Glomerular endothelial cell (primary cell): ENCODE results near the gene OSBPL5. TPM values are rescaled to one million over a fixed set of nuclear protein-coding genes. Genes with fewer than 3 reads are reported as not detected.

Experiments
- DNase-seq: peaks from one replicate; pipeline ENCODE4 v3.0.0-alpha.2; 2011; ENCODE audit warnings: low read depth, low spot score; ENCODE audit errors: extremely low read depth
- total RNA-seq: library from RNA; depleted of rRNA; stranded (reverse); fragments of >200 nt; gene quantifications from 2 replicates; pipeline ENCODE4 v1.2.3, GENCODE V29; 2015

Gene OSBPL5
- total RNA-seq: 37.5 and 41.1 TPM in 2 replicates

DNA sequence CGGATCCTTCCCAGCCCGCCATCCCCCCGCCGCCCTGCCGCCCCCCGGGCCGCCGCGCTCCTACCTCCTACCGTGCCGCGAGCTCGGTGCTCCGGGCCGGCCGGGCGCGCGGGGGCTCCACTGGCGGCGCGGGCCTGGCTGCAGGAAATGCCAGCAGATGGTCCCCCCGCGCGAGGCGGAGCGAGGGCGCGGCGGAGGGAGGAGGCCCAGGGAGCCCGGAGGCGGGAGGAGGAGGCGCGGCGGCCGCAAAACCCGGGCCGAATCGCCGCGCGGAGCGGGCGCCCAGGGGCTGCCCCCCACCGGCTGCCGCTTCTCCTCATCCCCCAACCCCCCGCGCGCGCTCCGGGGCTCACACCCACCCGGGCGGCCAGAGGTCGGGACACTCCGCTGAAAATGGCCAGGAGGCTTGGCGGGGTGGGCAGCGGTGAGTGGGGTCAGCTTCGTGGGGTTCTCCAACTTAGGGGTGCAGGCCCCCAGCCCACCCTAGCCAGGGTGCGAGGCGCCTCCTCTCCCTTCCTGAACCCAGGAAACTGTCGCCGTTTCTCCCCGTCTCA, at the start of gene OSBPL5:
Gene OSBPL5, minus strand, starts transcription at position 159 of the 554 bp plus-strand sequence. CDS start 36,162 bp downstream, outside the sequence.
- no peak for DNase-seq

GRCh38 chr11:3214420-3214699, 49.2 kb upstream of the OSBPL5 start:
- no peak for DNase-seq

DNA sequence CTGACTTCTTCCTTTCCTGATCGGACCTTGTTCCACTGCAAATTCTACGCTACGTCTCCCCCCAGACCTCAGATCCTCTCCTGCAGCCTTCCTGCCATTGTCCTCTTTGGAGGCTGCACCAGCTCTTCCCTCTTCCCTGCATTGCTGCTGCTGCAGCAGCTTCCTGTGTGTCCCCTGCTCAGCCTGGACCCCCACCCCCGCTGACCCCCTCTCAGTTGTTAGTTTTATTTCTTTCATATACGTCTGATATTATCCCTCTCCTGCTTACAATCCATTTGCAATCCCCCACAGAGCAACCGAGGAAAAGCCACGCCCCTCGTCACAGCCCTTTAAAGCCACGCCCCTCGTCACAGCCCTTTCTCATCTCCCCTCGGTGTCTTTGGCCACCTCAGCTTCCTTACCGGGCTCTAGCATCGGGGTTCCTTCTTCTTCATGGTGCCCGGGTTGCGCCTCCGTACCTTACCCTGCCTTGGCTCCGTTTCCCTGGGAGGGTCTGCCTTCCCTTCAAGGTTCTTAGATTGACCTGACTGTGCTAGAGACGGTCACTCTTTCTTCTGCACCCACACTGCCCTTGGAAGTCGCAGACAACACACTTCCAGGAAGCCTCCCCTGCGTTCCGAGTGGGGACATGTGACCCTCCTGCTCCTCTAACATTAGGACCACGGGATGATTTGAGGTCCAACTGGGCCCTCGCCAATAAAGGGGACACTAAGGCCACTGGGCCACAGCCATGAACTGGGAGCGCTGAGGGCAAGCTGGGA, 48.7 kb upstream of the OSBPL5 start:
- DNase-seq: no peak

- DNase-seq: no peak
Measured at GRCh38 chr11:3208272-3208671, 43.2 kb upstream of the OSBPL5 start.

- no peak for DNase-seq
Measured at GRCh38 chr11:3207526-3208189, 42.5 kb upstream of the OSBPL5 start.

GRCh38 chr11:3206922-3207204, 41.8 kb upstream of the OSBPL5 start:
- DNase-seq: no peak

DNA sequence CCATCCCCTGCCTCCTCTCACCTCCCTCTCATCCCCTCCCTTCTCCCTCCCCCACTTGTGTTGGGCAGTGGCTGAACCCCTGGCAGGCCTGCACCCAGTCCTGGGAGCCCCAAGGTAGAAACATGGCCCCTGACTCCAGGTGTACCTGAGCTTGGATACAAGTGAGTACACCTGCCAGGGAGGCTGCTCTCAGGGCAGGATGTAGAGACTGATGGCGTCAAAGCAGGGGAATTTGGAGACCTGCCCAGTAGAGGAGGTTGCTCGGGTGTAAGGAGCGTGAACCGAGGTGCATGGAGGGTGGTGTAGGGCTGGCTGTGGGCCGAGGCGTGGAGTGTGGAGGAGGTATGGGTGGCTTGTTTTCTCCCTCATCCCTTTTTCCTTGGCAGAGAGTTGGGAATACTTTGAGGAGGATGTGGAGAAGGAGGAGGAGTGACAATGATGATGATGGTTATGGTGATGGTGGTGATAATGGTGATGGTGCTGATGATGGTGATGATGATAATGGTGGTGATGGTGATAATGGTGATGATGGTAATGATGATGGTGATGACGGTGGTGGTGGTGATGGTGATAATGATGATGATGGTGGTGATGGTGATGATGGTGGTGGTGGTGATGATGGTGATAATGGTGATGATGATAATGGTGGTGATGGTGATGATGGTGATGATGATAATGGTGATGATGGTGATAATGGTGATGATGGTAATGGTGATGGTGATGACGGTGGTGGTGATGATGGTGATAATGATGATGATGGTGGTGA, 41.2 kb upstream of the OSBPL5 start:
- DNase-seq: no peak

GRCh38 chr11:3205261-3206155, 40.4 kb upstream of the OSBPL5 start:
- no peak for DNase-seq

DNA sequence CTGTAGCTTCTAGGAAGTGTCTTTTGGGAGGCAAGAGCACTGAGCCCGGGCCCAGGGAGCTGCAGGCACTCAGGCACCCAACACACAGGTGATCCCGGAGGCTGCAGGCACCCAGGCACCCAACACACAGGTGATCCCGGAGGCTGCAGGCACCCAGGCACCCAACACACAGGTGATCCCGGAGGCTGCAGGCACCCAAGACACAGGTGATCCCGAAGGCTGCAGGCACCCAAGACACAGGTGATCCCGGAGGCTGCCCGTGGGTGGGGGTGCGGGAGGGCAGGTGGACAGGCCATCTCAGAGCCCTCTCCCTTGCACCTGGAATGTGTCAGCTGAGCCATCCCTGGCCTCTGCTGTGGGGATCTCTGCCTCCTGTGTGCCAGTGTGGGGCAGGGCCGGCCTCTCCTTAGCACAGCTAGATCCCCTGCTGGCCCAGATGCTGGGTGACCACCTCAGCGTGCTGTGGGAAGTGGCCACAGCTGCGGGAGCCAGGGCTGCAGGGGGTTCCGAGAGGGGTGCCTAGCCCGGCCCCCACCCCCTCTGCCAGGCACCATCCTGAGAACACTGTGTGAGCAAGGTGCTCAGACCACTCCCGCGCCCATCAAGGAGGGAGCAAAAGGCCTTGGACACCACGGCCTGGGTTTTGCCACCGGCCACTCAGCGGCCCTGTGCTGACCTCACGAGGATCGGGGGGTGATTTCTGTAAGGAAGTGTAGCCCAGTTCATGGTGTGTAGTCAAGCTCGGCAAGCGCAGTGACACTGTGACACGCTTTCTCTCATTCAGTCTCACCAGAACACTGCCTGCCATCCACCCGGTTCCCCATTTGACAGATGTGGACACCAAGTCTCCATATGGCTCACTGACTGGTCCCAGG, 39.3 kb upstream of the OSBPL5 start:
- no peak for DNase-seq

DNA sequence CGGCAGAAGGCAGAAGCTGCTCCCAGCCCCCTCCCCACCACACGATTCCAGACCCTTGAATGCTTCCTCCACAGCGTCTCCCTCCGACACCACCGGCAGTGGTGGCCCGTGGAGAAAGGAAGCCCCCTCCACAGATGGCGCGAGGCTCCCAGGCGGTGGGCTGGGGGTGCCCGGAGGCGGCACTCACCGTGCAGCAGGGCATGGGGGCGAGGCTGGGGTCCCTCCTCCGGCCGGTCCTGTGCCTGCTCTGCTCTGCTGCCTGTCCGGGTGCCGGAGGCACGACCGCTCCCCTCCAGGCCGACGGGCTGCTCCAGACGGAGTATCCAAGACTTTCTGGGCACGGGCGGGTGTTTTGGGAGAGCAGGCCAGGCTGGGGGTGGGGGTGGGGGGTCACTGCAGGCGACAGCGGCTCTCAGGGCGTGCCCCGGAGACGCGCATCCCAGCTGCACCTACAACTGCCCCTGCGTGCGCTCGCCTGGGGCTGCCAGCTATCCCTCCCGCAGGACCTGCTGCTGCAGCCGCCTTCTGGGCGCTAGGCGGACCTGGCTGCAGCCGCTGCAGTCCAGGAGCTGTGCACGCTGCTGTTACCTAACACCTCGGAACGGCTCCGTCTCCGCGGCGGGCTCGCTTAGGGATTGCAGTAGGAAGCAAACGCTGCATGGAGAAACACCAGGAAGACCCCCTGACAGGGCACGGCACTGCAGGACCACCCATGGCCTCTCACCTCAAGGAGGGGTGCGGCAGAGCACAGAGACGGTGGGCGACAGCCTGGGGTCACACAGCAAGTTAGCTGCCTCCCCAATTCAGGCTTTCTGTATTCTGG, 38.3 kb upstream of the OSBPL5 start:
- no peak for DNase-seq

DNA sequence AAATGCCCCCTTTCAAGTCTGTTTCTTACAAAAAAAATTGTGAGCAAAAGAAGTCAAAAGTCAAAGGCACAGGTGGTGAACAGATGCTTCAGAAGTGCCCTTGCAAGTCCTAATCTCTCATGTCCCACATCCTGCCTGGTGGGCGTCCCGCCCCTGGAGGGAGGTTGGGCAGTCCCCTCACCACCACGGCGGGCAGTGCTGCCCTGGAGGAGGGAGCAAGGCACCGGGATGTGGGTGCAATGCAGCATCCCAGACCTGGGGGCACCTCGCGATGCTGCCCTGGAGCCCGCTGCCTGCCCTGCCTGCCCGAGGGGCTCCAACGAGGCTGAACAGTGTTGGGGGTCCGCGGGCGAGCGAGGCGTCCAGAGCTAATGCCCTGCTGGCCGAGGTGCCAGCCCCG, 37.6 kb upstream of the OSBPL5 start:
- no peak for DNase-seq

DNA sequence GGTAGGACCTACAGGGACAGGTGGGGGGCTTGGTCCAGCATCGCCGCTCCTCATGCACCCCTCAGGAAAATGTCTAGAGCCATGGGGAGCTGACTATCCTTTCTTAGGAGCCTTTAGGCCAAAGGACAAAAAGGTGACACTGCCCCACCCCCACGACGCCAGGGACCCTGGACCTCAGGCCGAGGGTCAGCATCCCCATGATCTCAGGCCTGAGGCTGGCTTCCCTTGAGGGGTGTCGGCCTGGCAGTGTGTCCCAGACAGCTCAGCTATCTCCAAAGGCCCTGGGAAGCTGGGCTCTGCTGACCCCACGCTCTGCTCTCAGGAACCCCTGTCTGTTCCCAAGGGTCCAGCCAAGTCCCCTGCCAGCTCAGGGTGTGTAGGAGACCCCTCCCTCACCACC, 37.2 kb upstream of the OSBPL5 start:
- DNase-seq: no peak

DNA sequence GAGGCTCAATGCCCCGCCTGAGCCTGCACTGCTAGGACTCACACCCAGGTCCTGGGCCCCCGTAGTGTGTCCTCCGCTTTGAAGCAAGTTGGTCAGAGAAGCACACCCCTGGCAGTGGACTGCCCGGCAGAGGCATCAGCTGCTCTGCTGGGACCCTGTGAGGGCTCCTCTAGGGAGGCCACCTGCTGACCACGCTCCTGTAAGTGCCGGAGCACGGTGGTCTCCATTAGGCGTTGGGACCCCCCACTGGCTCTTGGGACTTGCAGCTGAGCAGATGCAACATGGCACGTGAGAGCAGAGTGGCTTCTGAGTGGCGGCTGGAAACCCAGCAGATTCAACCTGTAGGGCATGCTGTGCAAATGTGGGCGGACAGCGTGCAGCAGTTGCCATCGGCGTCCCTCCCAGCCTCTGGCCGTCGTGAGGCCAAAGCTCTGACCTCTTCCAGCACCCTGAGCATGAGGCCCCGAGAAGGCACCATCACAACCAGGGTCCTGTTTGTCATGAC, 36.6 kb upstream of the OSBPL5 start:
- DNase-seq: no peak

DNA sequence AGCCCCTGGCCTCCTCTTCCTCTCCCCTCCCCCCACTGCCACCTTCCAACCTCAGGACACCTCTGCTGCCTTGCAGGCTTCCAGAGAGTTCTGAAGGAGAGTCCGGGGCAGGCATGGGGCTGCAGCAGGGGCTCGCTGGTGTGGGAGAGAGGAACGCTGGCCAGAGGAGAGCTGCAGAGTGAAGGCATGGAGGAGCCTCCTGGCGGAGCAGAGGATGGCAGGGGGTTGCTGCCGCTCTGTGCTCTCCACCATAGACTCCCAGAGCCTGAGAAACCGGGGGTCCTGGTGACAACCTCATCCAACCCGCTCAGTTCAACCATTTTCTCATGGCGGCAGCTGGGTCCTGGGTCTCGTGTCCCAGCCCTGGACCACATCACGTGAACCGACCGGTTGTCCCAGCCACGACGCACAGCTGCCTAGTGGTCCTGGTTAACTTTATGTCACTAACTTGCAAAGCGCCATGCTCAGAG, 36.0 kb upstream of the OSBPL5 start:
- no peak for DNase-seq

DNA sequence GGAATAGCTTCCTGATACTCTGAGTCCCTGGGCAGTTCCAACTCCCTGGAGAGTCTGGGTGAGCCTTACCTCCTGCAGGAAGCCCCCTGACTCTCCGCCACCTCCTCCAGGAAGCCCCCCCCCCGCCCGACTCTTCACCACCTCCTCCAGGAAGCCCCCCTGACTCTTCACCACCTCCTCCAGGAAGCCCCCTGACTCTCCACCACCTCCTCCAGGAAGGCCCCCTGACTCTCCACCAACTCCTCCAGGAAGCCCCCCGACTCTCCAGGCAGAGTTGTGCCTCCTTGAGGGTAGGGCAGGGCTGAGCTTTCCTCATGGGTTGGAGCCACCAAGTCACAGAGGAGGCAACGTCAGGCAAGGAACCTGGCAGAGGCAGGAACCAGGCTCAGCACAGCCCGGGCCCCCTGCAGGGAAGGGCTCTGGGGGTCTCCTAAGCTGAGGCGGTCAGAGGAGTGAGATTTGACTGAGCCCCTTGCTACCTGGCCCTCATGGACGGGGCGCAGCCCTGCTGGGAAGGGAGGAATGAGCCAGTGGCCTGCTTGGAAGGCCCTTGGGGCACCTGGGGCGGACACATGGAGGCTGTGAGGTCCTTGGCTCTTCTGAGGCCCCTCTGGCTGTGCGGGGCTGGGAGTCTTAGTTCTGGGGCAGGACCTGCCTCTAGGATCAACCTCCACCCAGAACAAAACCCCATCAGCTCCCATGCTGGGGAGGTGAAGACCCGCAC, 35.4 kb upstream of the OSBPL5 start:
- no peak for DNase-seq

- no peak for DNase-seq
Measured at GRCh38 chr11:3199537-3200295, 34.6 kb upstream of the OSBPL5 start.

- no peak for DNase-seq
Measured at GRCh38 chr11:3198815-3199214, 33.7 kb upstream of the OSBPL5 start.
